ENCODE measurements around the gene CD14. TPM values are rescaled to one million over a fixed set of nuclear protein-coding genes. Genes with fewer than 3 reads are reported as not detected.

The CD14 gene
- total RNA-seq, 1 experiment from 2014 or later = 0.13 TPM

DNA sequence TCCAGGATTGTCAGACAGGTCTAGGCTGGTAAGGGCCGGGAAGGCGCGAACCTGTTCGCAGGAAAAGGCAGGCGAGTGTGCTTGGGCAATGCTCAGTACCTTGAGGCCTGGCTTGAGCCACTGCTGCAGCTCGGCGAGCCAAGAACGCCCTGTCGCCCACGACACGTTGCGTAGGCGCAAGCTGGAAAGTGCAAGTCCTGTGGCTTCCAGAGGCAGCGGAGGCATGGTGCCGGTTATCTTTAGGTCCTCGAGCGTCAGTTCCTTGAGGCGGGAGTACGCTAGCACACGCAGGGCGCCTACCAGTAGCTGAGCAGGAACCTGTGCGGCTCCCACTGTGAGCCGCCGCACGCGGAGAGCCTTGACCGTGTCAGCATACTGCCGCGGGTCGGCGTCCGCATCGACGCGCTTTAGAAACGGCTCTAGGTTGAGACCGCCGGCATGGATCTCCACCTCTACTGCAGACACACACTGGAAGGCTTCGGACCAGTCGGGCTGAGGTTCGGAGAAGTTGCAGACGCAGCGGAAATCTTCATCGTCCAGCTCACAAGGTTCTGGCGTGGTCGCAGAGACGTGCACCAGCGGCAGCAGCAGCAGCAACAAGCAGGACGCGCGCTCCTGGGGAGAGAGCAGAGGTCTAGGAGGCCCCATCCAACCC is 482 bp downstream of the CD14 start:
- no peak overlapping the region for H2BK120ac ChIP-seq (ENCODE audit: low read depth, low read length, poor library complexity, severe bottlenecking)
- no peak overlapping the region for H3K4ac ChIP-seq (ENCODE audit: low read depth, low read length)
- no peak for DNase-seq
- H2BK20ac ChIP-seq (ENCODE audit: low read depth, low read length, poor library complexity, severe bottlenecking) = no peak overlapping the region
- no peaks in the 10 kb centered on the region for H3K4me1 ChIP-seq (ENCODE audit: insufficient read depth, low read length)
- no peak overlapping the region for H3K4me2 ChIP-seq (ENCODE audit: insufficient read depth, insufficient read length, low read length)
- H2AFZ ChIP-seq (ENCODE audit: low read length) = no peak overlapping the region
- H2BK12ac ChIP-seq (ENCODE audit: insufficient read length, low read depth, low read length) = no peak overlapping the region
- no peak overlapping the region for H2BK5ac ChIP-seq (ENCODE audit: insufficient read length, low read length)
- no peak overlapping the region for H3K9ac ChIP-seq (ENCODE audit: extremely low read depth, insufficient read length, low read length)
- no CpG with 5 or more reads among the region's 51 CpGs for WGBS (ENCODE audit: extremely low coverage, insufficient read length, low lambda C conversion rate)
- H4K8ac ChIP-seq (replicated peaks; ENCODE audit: insufficient read length, low read depth, low read length) = no peak overlapping the region
- no peak overlapping the region for H3K23ac ChIP-seq (ENCODE audit: insufficient read length, low read depth, low read length)
- H3K14ac ChIP-seq (ENCODE audit: insufficient read depth, low read length) = no peak overlapping the region
- no peaks in the 10 kb centered on the region for H3K23me2 ChIP-seq (ENCODE audit: insufficient read length, low read depth, low read length, poor library complexity, severe bottlenecking)
- no peak overlapping the region for H3K56ac ChIP-seq (ENCODE audit: insufficient read length, low read depth, low read length)
- Mint-ChIP-seq H3K36me3 (ENCODE audit: insufficient read depth in 1 of 3, low read depth in 3 of 3) (peaks cover 4 to 9% (median 6%) of the 10 kb centered on the region in 3 experiments; a peak in 6 of 7 replicates), H3K27me3 (ENCODE audit: low read depth) (peaks cover 6% of the 10 kb centered on the region), H3K4me1 (peaks cover under 1% of the 10 kb centered on the region in 2 experiments; a peak in 1 of 4 replicates), H3K4me3 (no peak overlapping the region), H3K27ac (no peak overlapping the region), H3K9me3 (peaks cover 30 to 35% of the 10 kb centered on the region in 2 experiments)
- H3K79me2 ChIP-seq (ENCODE audit: insufficient read depth, low read length) = no peaks in the 10 kb centered on the region
- H4K91ac ChIP-seq (ENCODE audit: insufficient read length, low read depth, low read length) = no peak overlapping the region
- H3K79me1 ChIP-seq (ENCODE audit: insufficient read depth, low read depth, low read length, poor library complexity, severe bottlenecking) = no peaks in the 10 kb centered on the region
- H4K5ac ChIP-seq (ENCODE audit: insufficient read length, low read depth, low read length) = no peak overlapping the region
- H3K9me3 ChIP-seq (ENCODE audit: control insufficient read depth, low read depth, low read length) = peaks cover 16% of the 10 kb centered on the region
- TF ChIP-seq, protein P1, sequence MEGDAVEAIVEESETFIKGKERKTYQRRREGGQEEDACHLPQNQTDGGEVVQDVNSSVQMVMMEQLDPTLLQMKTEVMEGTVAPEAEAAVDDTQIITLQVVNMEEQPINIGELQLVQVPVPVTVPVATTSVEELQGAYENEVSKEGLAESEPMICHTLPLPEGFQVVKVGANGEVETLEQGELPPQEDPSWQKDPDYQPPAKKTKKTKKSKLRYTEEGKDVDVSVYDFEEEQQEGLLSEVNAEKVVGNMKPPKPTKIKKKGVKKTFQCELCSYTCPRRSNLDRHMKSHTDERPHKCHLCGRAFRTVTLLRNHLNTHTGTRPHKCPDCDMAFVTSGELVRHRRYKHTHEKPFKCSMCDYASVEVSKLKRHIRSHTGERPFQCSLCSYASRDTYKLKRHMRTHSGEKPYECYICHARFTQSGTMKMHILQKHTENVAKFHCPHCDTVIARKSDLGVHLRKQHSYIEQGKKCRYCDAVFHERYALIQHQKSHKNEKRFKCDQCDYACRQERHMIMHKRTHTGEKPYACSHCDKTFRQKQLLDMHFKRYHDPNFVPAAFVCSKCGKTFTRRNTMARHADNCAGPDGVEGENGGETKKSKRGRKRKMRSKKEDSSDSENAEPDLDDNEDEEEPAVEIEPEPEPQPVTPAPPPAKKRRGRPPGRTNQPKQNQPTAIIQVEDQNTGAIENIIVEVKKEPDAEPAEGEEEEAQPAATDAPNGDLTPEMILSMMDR (conservative IDR thresholded peaks at IDR 0.05) = no peak
- H3T11ph ChIP-seq (ENCODE audit: low read length) = no peak overlapping the region
- no peak overlapping the region for H3K18ac ChIP-seq (ENCODE audit: insufficient read length, low read depth, low read length)
- no peak overlapping the region for H2AK5ac ChIP-seq (ENCODE audit: insufficient read length, low read length)
- H3K27ac ChIP-seq (ENCODE audit: insufficient read length, low read depth, low read length) = no peak overlapping the region
- no peaks in the 10 kb centered on the region for H4K20me1 ChIP-seq (ENCODE audit: control insufficient read depth, insufficient read depth, insufficient read length)
- H2BK15ac ChIP-seq (ENCODE audit: low read depth, low read length) = no peak overlapping the region
- H3K27me3 ChIP-seq (ENCODE audit: insufficient read depth, low read length) = no peaks in the 10 kb centered on the region

All from H9 (cell line).